Renal pelvis (tissue), 4 donors: Measurements from ENCODE around the gene SLCO3A1. TPM values are rescaled to one million over a fixed set of nuclear protein-coding genes. Genes with fewer than 3 reads are reported as not detected.
"Not testable (repeated sequence)": the region's sequence is repeated elsewhere in the genome, so short reads cannot be mapped to it uniquely, and the experiment has no call there.

Source experiments
- DNase-seq: peaks from one replicate; pipeline ENCODE4 v3.0.0-alpha.2; 2013
- polyA plus RNA-seq, 3 donors: library from polyadenylated mRNA; unstranded; fragments of 120-200 nt; gene quantifications; one replicate each; pipeline ENCODE4 v1.2.1, GENCODE V29; 2013; ENCODE audit not compliant: insufficient read length in 3 of 3

Gene SLCO3A1
- polyA plus RNA-seq, 3 donors: 11.8 to 12.9 (median 12.2) TPM

DNA sequence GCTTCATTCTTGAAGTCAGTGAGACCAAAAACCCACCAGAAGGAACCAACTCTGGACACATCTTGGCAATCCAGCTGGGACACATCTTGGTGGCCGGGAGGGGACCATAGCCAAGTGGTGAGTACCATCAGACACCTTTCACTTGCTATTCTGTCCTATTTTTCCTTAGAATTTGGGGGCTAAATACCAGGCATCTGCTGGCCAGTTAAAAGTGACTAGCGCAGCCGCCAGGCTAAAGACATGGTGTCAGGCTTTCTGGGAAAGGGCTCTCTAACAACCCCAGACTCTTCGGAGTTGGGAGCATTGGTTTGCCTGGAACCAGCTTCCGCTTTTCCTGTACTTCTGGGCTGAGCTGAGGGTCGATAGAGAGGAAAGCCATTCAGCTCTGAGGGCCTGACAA lies 354.1 kb downstream of the SLCO3A1 start:
- DNase-seq: not testable (repeated sequence)
